IMR-90 (cell line): ENCODE measurements around the gene MED23. TPM values are rescaled to one million over a fixed set of nuclear protein-coding genes. Genes with fewer than 3 reads are reported as not detected.

Experiments
- ATAC-seq: fragments of 200-7000 bp; cut with Tn5 transposase; 2 replicates; pipeline ENCODE4 v1.9.1; 2020; ENCODE audit warnings: low read depth, mild to moderate bottlenecking, moderate library complexity
- BruUV-seq: library from RNA; stranded (reverse); fragments of 400-500 nt; replicated peaks from 2 replicates; lab custom pipeline; 2021; lab: Mats Ljungman, UMichigan
- CTCF ChIA-PET: fragments of 300-600 bp; formaldehyde crosslinking; extraction: SDS; loops from one replicate; lab custom pipeline; 2021; ENCODE audit warnings: antibody characterized with exemption; lab: Yijun Ruan, JAX
- POLR2A ChIA-PET: fragments of 300-600 bp; sonication (Branson Sonifier 250); formaldehyde crosslinking; loops from one replicate; lab custom pipeline; 2022; ENCODE audit warnings: antibody characterized with exemption; ENCODE audit not compliant: unreplicated experiment; lab: Charles Lee
- DNase-seq: peaks from one replicate; pipeline ENCODE4 v3.0.0; 2013
- H2AFZ ChIP-seq: replicated peaks from 2 replicates; pipeline ENCODE3; 2013; ENCODE audit warnings: low read length, mild to moderate bottlenecking; ENCODE audit not compliant: poor library complexity
- H2AK5ac ChIP-seq: 2 replicates; pipeline ENCODE4 v1.6.1; 2013; ENCODE audit warnings: low read depth, low read length, inconsistent platforms
- H2AK9ac ChIP-seq: replicated peaks from 2 replicates; pipeline ENCODE3; 2013; ENCODE audit warnings: mild to moderate bottlenecking, low read depth, low read length, moderate library complexity; ENCODE audit not compliant: poor library complexity
- H2BK120ac ChIP-seq: 2 replicates; pipeline ENCODE4 v1.6.1; 2013; ENCODE audit warnings: low read depth, low read length, inconsistent platforms
- H2BK15ac ChIP-seq: 3 replicates; pipeline ENCODE4 v1.6.1; 2013; ENCODE audit warnings: low read depth, low read length, inconsistent platforms
- H2BK20ac ChIP-seq: 2 replicates; pipeline ENCODE4 v1.6.1; 2013; ENCODE audit warnings: low read depth, mild to moderate bottlenecking, inconsistent platforms, low read length, moderate library complexity
- H2BK5ac ChIP-seq: 2 replicates; pipeline ENCODE4 v1.6.1; 2013; ENCODE audit warnings: mild to moderate bottlenecking, low read depth, low read length, inconsistent platforms; ENCODE audit not compliant: poor library complexity, severe bottlenecking
- H3K14ac ChIP-seq: replicated peaks from 2 replicates; pipeline ENCODE4 v1.6.1; 2013; ENCODE audit warnings: low read depth, low read length, inconsistent platforms
- H3K18ac ChIP-seq: 2 replicates; pipeline ENCODE4 v1.6.1; 2013; ENCODE audit warnings: low read depth, low read length, control low read depth
- H3K23ac ChIP-seq: 2 replicates; pipeline ENCODE4 v1.6.1; 2013; ENCODE audit warnings: low read depth, low read length, inconsistent platforms
- H3K27ac ChIP-seq: 2 replicates; pipeline ENCODE4 v1.5.1; 2013; ENCODE audit warnings: mild to moderate bottlenecking, control low read depth, low read length; ENCODE audit not compliant: insufficient read depth
- H3K27me3 ChIP-seq: 2 replicates; pipeline ENCODE4 v1.6.1; 2013; ENCODE audit warnings: low read length; ENCODE audit not compliant: control insufficient read depth, insufficient read depth
- H3K36me3 ChIP-seq: 2 replicates; pipeline ENCODE4 v1.6.1; 2013; ENCODE audit warnings: low read length, mixed read lengths; ENCODE audit not compliant: control insufficient read depth, insufficient read depth
- H3K4ac ChIP-seq: 2 replicates; pipeline ENCODE4 v1.6.1; 2013; ENCODE audit warnings: low read depth, low read length, inconsistent platforms
- H3K4me1 ChIP-seq: 2 replicates; pipeline ENCODE4 v1.6.1; 2013; ENCODE audit warnings: low read length, mixed read lengths; ENCODE audit not compliant: control insufficient read depth, insufficient read depth
- H3K4me2 ChIP-seq: 2 replicates; pipeline ENCODE4 v1.6.1; 2013; ENCODE audit warnings: low read depth, mild to moderate bottlenecking, control low read depth, low read length, moderate library complexity
- H3K4me3 ChIP-seq: 2 replicates; pipeline ENCODE4 v1.5.1; 2013; ENCODE audit warnings: low read depth, mild to moderate bottlenecking, control low read depth, low read length, moderate library complexity; ENCODE audit not compliant: insufficient read depth
- H3K56ac ChIP-seq: 2 replicates; pipeline ENCODE4 v1.6.1; 2013; ENCODE audit warnings: low read length, inconsistent platforms; ENCODE audit not compliant: insufficient read depth; ENCODE audit errors: extremely low read depth
- H3K79me1 ChIP-seq, 2 experiments: 2 replicates each; pipeline ENCODE4 v1.6.1; 2013; ENCODE audit warnings: low read length in 2 of 2, inconsistent platforms in 1 of 2, low read depth in 1 of 2
- H3K9ac ChIP-seq: 2 replicates; pipeline ENCODE4 v1.6.1; 2013; ENCODE audit warnings: low read depth, low read length, control low read depth
- H3K9me1 ChIP-seq: 2 replicates; pipeline ENCODE4 v1.6.1; 2013; ENCODE audit warnings: low read length, inconsistent platforms; ENCODE audit not compliant: insufficient read depth
- H3K9me3 ChIP-seq: 2 replicates; pipeline ENCODE4 v1.6.1; 2013; ENCODE audit warnings: low read length; ENCODE audit not compliant: control insufficient read depth, insufficient read depth
- H4K20me1 ChIP-seq: 2 replicates; pipeline ENCODE4 v1.6.1; 2013; ENCODE audit warnings: low read length, inconsistent platforms; ENCODE audit not compliant: insufficient read depth
- H4K5ac ChIP-seq: 2 replicates; pipeline ENCODE4 v1.6.1; 2013; ENCODE audit warnings: mild to moderate bottlenecking, low read depth, low read length, control low read depth
- H4K8ac ChIP-seq, 2 experiments: 2 replicates each; pipeline ENCODE4 v1.6.1; 2013; ENCODE audit warnings: low read depth in 2 of 2, low read length in 2 of 2, control low read depth in 1 of 2, inconsistent platforms in 1 of 2
- H4K91ac ChIP-seq: 2 replicates; pipeline ENCODE4 v1.6.1; 2013; ENCODE audit warnings: low read depth, low read length, inconsistent platforms; ENCODE audit not compliant: insufficient read depth
- BHLHE40 ChIP-seq: fragments of 150-350 bp; IDR thresholded peaks from 2 replicates; pipeline ENCODE4 v1.6.1; 2016; ENCODE audit warnings: mild to moderate bottlenecking, low read depth, low read length
- CEBPB ChIP-seq: IDR thresholded peaks from 2 replicates; pipeline ENCODE4 v1.6.1; 2012; ENCODE audit warnings: low read depth, low read length, improper control_type of control experiment
- CHD1 ChIP-seq: IDR thresholded peaks from 2 replicates; pipeline ENCODE4 v1.6.1; 2012; ENCODE audit warnings: low read depth, low read length, improper control_type of control experiment
- CTCF ChIP-seq: conservative IDR thresholded peaks from 2 replicates; pipeline ENCODE4 v1.5.1; 2012; ENCODE audit warnings: mild to moderate bottlenecking, low read depth, low read length, improper control_type of control experiment
- ELK1 ChIP-seq: fragments of 150-350 bp; IDR thresholded peaks from 2 replicates; pipeline ENCODE4 v1.6.1; 2016; ENCODE audit warnings: low read depth, mild to moderate bottlenecking, low read length, moderate library complexity, borderline replicate concordance
- FOS ChIP-seq: fragments of 150-350 bp; IDR thresholded peaks from 2 replicates; pipeline ENCODE4 v1.6.1; 2016; ENCODE audit warnings: low read depth, low read length
- MAFK ChIP-seq: IDR thresholded peaks from 2 replicates; pipeline ENCODE4 v1.6.1; 2012; ENCODE audit warnings: low read depth, low read length, improper control_type of control experiment
- MAZ ChIP-seq: IDR thresholded peaks from 2 replicates; pipeline ENCODE4 v1.6.1; 2012; ENCODE audit warnings: low read depth, mild to moderate bottlenecking, low read length, improper control_type of control experiment, moderate library complexity, borderline replicate concordance
- MXI1 ChIP-seq: IDR thresholded peaks from 2 replicates; pipeline ENCODE4 v1.6.1; 2012; ENCODE audit warnings: low read depth, mild to moderate bottlenecking, low read length, moderate library complexity, borderline replicate concordance
- NFE2L2 ChIP-seq: fragments of 150-350 bp; IDR thresholded peaks from 2 replicates; pipeline ENCODE4 v1.6.1; 2016; ENCODE audit warnings: low read depth, mild to moderate bottlenecking, low read length
- POLR2A ChIP-seq: IDR thresholded peaks from 2 replicates; pipeline ENCODE4 v1.6.1; 2012; ENCODE audit warnings: mild to moderate bottlenecking, low read depth, low read length
- RAD21 ChIP-seq: IDR thresholded peaks from 2 replicates; pipeline ENCODE4 v1.6.1; 2012; ENCODE audit warnings: low read length, improper control_type of control experiment
- RCOR1 ChIP-seq: IDR thresholded peaks from 2 replicates; pipeline ENCODE4 v1.6.1; 2012; ENCODE audit warnings: mild to moderate bottlenecking, low read length, improper control_type of control experiment; ENCODE audit not compliant: insufficient replicate concordance
- RFX5 ChIP-seq: IDR thresholded peaks from 2 replicates; pipeline ENCODE4 v1.8.0; 2012; ENCODE audit warnings: low read depth, mild to moderate bottlenecking, low read length, moderate library complexity
- SMC3 ChIP-seq: fragments of 150-350 bp; IDR thresholded peaks from 2 replicates; pipeline ENCODE4 v1.6.1; 2016; ENCODE audit warnings: low read depth, mild to moderate bottlenecking, antibody characterized with exemption, low read length, moderate library complexity
- USF2 ChIP-seq: fragments of 150-350 bp; IDR thresholded peaks from 2 replicates; pipeline ENCODE4 v1.6.1; 2017; ENCODE audit warnings: mild to moderate bottlenecking, antibody characterized with exemption, low read length, low read depth
- WGBS, 2 experiments: methylation state at CpG; one replicate each; pipeline versions ENCODE4 v1.1.5 to v1.1.7; 2013; ENCODE audit warnings: missing lambda C conversion rate in 2 of 2; ENCODE audit not compliant: insufficient read length in 1 of 2; ENCODE audit errors: extremely low coverage in 2 of 2; 5-methylcytosine and 5-hydroxymethylcytosine counted together
- dilution Hi-C: fragments of 300-500 bp; cut with HindIII; formaldehyde crosslinking; loops from one replicate; pipeline ENCODE4 v1.14.3; 2018; ENCODE audit warnings: low sequenced_read_pairs; ENCODE audit not compliant: unreplicated experiment
- in situ Hi-C: fragments of 300-500 bp; cut with MboI; formaldehyde crosslinking; loops from 3 replicates; pipeline ENCODE4 v1.14.3; 2019; ENCODE audit warnings: low sequenced_read_pairs, inconsistent platforms, mixed read lengths
- intact Hi-C: fragments of 100-400 bp; cut with micrococcal nuclease; formaldehyde crosslinking; loops from 2 replicates; pipeline ENCODE4 v1.10.0; 2022
- polyA plus RNA-seq, 3 experiments: library from polyadenylated mRNA; depleted of rRNA; stranded (reverse); fragments of >200 nt; gene quantifications; 2 replicates each; pipeline ENCODE4 v1.2.3, GENCODE V29; 2012; ENCODE audit warnings: low replicate concordance in 1 of 3
- total RNA-seq: library from RNA; depleted of rRNA; stranded (reverse); fragments of >200 nt; gene quantifications from 2 replicates; pipeline ENCODE4 v1.2.3, GENCODE V29; 2012

MED23 gene
- total and polyA plus RNA-seq, 2 of the 4 experiments (the other 2 are of a cell fraction): 16.0 to 40.7 TPM

GRCh38 chr6:131565056-131565455, 63.0 kb downstream of the MED23 start:
- Histone ChIP-seq H4K20me1 (no peaks in the 10 kb centered on the region), H2AK5ac (no peak overlapping the region), H3K14ac (no peak overlapping the region), H3K9ac (no peak overlapping the region), H3K27me3 (no peaks in the 10 kb centered on the region; the same call in 1 of the 2 replicates), H2AFZ (no peak overlapping the region), H3K23ac (no peak overlapping the region), H3K36me3 (no peaks in the 10 kb centered on the region), H2BK120ac (no peak overlapping the region), H4K91ac (no peak overlapping the region), H3K4me3 (no peak overlapping the region), H3K9me3 (no peaks in the 10 kb centered on the region), H2BK20ac (no peak overlapping the region), H3K9me1 (no peaks in the 10 kb centered on the region), H4K8ac (no peak overlapping the region), H3K4me1 (no peaks in the 10 kb centered on the region), H2BK5ac (no peak overlapping the region), H3K4me2 (no peak overlapping the region), H3K4ac (no peak overlapping the region), H3K56ac (no peak overlapping the region), H3K79me1 (no peaks in the 10 kb centered on the region), H2BK15ac (no peak overlapping the region), H2AK9ac (no peak overlapping the region), H3K27ac (no peak overlapping the region), H4K5ac (no peak overlapping the region), H3K18ac (no peak overlapping the region)
- ChIA-PET CTCF (no interaction called here), POLR2A (no interaction called here)
- DNase-seq: no peak
- ATAC-seq: no peak
- intact Hi-C loops: no loop called here
- in situ Hi-C loops: no loop called here
- BruUV-seq: no TSS peak
- TF ChIP-seq SMC3: no peak
- TF ChIP-seq CHD1: no peak
- no peak for TF ChIP-seq POLR2A
- TF ChIP-seq FOS: no peak
- TF ChIP-seq BHLHE40: no peak
- TF ChIP-seq RAD21: no peak
- TF ChIP-seq MAFK: no peak
- no peak for TF ChIP-seq MXI1
- no peak for TF ChIP-seq NFE2L2
- no peak for TF ChIP-seq USF2
- no peak for TF ChIP-seq MAZ
- TF ChIP-seq RCOR1: no peak
- TF ChIP-seq CEBPB: no peak
- TF ChIP-seq CTCF: no peak
- TF ChIP-seq ELK1: no peak
- no peak for TF ChIP-seq RFX5
- no CpG with 5 or more reads among the region's 2 CpGs for WGBS, 2 experiments
- dilution Hi-C loops: no loop called here
